ENCODE measurements around the gene PTPN3. TPM values are rescaled to one million over a fixed set of nuclear protein-coding genes. Genes with fewer than 3 reads are reported as not detected.

PTPN3 gene
- total and polyA plus RNA-seq, 8 donors: 8.0 to 16.6 (median 13.6) TPM

DNA sequence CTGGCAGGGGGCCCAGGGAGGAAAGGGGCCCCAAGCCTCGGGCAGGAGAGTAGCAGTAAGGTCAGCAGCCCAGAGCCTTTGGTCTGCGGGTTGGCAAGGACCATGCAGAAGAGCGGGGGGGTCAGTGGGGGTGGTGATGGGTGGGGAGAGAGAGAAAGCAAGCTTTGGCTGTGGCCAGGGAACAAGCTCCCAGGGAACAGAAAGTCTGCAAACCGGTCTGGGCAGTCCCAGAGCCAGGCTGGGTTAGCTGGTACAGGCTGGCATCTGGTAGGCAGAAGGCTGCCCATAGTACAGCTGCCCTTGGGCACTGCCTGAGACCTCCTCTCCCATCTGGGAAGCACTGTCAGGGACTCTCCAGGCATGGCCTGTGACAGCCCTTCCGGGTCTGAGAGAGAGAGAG lies 166.8 kb downstream of the PTPN3 start:
- Histone ChIP-seq H3K9me3 (no peaks in the 10 kb centered on the region), H3K36me3 (no peaks in the 10 kb centered on the region), H3K4me1 (peaks cover 28 to 47% (median 29%) of the 10 kb centered on the region in 3 donors), H3K4me3 (no peak overlapping the region), H3K27me3 (no peaks in the 10 kb centered on the region), H3K27ac (peak overlapping the region; percentile 68 to 93 (median 80))
- intact Hi-C loops (cut with DNase I): no loop called here
- DNase-seq (peak; percentile 87 to 98 (median 96)), ATAC-seq (peak; percentile 81 to 91 (median 88)), FAIRE-seq (no peak)
- WGBS, 2 donors: 12 to 17% methylated on average over 5 of the region's 5 CpGs
- TF ChIP-seq, protein P1, sequence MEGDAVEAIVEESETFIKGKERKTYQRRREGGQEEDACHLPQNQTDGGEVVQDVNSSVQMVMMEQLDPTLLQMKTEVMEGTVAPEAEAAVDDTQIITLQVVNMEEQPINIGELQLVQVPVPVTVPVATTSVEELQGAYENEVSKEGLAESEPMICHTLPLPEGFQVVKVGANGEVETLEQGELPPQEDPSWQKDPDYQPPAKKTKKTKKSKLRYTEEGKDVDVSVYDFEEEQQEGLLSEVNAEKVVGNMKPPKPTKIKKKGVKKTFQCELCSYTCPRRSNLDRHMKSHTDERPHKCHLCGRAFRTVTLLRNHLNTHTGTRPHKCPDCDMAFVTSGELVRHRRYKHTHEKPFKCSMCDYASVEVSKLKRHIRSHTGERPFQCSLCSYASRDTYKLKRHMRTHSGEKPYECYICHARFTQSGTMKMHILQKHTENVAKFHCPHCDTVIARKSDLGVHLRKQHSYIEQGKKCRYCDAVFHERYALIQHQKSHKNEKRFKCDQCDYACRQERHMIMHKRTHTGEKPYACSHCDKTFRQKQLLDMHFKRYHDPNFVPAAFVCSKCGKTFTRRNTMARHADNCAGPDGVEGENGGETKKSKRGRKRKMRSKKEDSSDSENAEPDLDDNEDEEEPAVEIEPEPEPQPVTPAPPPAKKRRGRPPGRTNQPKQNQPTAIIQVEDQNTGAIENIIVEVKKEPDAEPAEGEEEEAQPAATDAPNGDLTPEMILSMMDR (IDR thresholded peaks at IDR 0.05): no peak

- WGBS, 2 donors: 9 to 14% methylated on average over 11 of the region's 11 CpGs
- Histone ChIP-seq H3K27me3 (no peaks in the 10 kb centered on the region), H3K4me1 (peaks cover 28 to 47% (median 29%) of the 10 kb centered on the region in 3 donors), H3K4me3 (no peak overlapping the region), H3K27ac (peak overlapping the region; percentile 75 to 93 (median 83)), H3K9me3 (no peaks in the 10 kb centered on the region), H3K36me3 (no peaks in the 10 kb centered on the region)
- peak; percentile 59 to 65 (median 61) for ATAC-seq
- TF ChIP-seq, protein P1 (IDR thresholded peaks at IDR 0.05): no peak
- FAIRE-seq: no peak
- peak in 4 of 6 donors; percentile 68 to 78 (median 75) for DNase-seq
- intact Hi-C loops (cut with DNase I): loop anchor here in 1 of 3 donors (10.0 kb wide), 1 partner anchor 135 kb away; no protein-coding TSS in a partner anchor
These were observed 168.4 kb downstream of the PTPN3 start for GRCh38 chr9:109329638-109330258.

DNA sequence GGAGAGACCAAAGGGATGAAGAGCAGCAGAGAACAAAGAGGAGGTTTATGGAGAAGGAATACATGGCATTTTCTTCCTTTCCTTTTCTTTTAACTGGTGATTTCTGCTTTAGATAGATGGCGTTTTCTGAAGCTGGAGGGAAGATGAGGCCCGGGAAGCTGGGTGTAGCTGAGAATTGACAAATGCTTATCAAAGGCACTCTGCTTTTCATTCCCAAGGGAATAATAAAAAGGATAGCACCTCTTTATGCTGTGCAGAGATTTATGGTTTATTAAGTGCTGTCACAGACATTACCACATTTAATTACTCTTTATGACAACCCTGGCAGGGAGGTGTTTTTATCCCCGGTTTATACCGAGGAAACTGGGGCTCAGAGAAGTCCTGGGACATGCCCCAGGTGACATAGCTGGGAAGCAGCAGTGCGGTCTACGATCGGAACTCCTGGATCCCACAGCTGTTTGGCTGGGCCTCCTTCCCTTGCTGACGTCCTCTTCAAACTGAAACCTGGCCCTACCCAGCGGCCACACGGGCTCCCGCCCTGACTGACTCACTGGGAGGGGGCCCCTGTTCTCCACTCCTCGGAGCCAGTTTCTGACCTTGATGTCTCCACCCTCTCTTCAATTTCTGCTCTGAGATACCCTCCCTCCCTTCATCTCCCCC lies 169.0 kb downstream of the PTPN3 start:
- DNase-seq (peak; percentile 79 to 94 (median 92)), ATAC-seq (peak; percentile 76 to 86 (median 79)), FAIRE-seq (no peak)
- H3K27me3 ChIP-seq: no peaks in the 10 kb centered on the region
- no peak overlapping the region for H3K4me3 ChIP-seq
- peak overlapping the region; percentile 75 to 93 (median 83) for H3K27ac ChIP-seq
- intact Hi-C loops (cut with DNase I): loop anchor here in 1 of 3 donors (10.0 kb wide), 1 partner anchor 134 kb away; no protein-coding TSS in a partner anchor
- TF ChIP-seq, protein P1 (IDR thresholded peaks at IDR 0.05): no peak
- H3K9me3 ChIP-seq: no peaks in the 10 kb centered on the region
- H3K36me3 ChIP-seq: no peaks in the 10 kb centered on the region
- H3K4me1 ChIP-seq: peaks cover 28 to 47% (median 29%) of the 10 kb centered on the region in 3 donors
- WGBS, 2 donors: 9 to 14% methylated on average over 12 of the region's 12 CpGs

Small RNAs within 50 kb of the gene (microRNA-seq; reads per million reads assigned to microRNA genes)
- 0.88 to 1.2 reads per million in 2 donors for gene MIR3927

Other genes with a start within 250 kb of the PTPN3 start
- 100 to 1,000 TPM in 1 of 6 donors, 10 to 100 TPM in 5; 78.5 to 122 (median 93.9) TPM for gene EPB41L4B, start 177.2 kb downstream of the PTPN3 start, total RNA-seq
- gene EPB41L4B, start 177.2 kb downstream of the PTPN3 start, polyA plus RNA-seq: 10 to 100 TPM; 36.8 to 37.0 TPM